ENCODE data around the gene KIF3A.
"Not testable (repeated sequence)": the region's sequence is repeated elsewhere in the genome, so short reads cannot be mapped to it uniquely, and the experiment has no call there.

Gene KIF3A

DNA sequence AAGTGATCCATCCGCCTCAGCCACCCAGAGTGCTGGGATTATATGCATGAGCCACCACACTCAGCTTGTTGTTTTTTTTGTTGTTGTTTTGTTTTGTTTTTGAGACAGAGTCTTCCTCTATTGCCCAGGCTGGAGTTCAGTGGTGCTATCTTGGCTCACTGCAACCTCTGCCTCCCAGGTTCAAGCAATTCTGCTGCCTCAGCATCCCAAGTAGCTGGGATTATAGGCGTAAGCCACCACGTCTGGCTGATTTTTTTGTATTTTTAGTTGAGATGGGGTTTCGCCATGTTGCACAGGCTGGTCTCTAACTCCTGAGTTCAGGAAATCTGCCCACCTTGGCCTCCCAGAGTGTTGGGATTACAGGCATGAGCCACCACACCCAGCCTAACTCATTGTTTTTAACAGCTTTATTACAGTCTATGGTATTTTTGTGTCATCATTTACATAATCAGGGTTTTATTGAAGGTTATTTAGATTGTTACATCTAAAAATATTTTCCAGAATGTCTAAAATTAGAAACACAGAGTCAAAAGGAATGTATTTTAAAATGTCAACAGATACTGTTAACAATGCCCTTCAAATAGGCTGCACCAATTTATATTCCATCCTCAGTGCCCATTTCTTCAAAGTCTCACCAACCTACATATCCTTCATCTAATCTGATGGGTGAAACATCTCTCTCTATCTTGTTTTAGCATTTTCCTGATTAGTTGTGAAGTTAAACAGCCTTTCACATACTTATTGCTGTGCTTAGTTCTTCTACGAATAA, 18.6 kb downstream of the KIF3A start:
- H3K27me3 ChIP-seq (ENCODE audit: control insufficient read depth, insufficient read depth, low read length), result no peaks in the 10 kb centered on the region

DNA sequence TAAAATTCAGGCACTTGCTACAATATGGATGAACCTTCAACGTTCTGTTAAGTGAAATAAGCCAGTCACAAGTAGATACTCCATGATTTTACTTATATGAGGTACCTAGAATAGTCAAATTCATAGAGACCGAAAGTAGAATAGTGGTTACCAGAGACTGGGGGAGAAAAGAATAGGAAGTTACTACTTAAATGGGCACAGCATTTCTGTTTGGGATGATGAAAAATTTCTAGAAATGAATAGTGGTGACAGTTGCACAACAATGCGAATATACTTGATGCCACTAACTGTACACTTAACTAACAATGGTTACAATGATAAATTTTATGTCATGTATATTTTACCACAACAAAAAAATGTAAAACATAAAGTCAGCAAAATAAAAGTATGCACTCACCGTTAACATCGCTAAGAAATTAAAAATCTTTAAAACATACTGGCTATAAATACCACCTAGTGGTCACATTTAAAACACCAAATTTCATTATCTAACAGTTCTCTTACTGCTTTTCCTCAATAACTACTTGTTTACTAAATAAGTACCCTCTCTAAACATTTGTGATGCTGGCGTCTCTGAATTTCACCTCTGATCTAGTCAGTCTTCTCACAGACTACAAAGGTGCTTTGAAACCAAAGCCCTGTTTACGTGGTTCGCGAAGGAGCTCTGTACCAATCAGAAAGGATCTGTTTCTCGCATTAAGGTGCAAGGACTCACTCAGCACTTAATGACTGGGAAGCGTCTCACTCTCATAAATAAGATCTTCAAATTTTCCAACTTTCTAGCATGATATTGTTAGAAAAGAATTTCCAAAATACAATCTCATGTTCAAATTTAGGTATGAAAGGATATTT, 22.7 kb downstream of the KIF3A start:
- no peak overlapping the region for H3K4me3 ChIP-seq (ENCODE audit: low read length)
- H3K27me3 ChIP-seq (ENCODE audit: control insufficient read depth, insufficient read depth, low read length), result no peaks in the 10 kb centered on the region
- H3K27ac ChIP-seq (ENCODE audit: low read depth, low read length), result no peak overlapping the region
- no peak overlapping the region for H3K9ac ChIP-seq (ENCODE audit: low read length)
- no peaks in the 10 kb centered on the region for H3K36me3 ChIP-seq (ENCODE audit: control insufficient read depth, insufficient read depth, low read length)
- no peaks in the 10 kb centered on the region for H3K4me1 ChIP-seq (ENCODE audit: control insufficient read depth, insufficient read depth, low read length)

More for the DNA sequence above, 18.6 kb downstream of the KIF3A start:
- Histone ChIP-seq H3K9ac (ENCODE audit: low read length) (no peak overlapping the region), H3K4me1 (ENCODE audit: control insufficient read depth, insufficient read depth, low read length) (no peaks in the 10 kb centered on the region), H3K27ac (ENCODE audit: low read depth, low read length) (no peak overlapping the region), H3K4me3 (ENCODE audit: low read length) (no peak overlapping the region), H3K36me3 (ENCODE audit: control insufficient read depth, insufficient read depth, low read length) (no peaks in the 10 kb centered on the region)

DNA sequence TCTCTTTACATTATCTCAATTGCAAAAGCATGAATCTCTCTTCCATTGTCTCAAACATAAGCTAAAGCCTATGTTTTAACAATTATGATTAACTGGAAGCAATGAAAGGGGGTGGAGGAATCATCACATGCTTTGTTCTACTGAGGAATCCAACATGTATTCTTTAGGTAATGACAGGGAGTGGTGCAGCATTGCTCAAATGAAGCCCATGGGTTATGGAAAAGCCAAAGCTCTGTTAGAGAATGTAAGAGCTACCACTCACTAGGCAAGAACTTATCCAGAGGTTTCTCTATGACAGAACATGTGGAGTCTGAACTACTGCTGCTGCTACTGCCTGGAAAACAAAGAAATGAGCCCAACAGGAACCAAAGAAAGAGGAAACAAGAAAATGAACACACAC, 28.7 kb downstream of the KIF3A start:
- H3K4me1 ChIP-seq (ENCODE audit: control insufficient read depth, insufficient read depth, low read length), result no peaks in the 10 kb centered on the region
- no peak overlapping the region for H3K9ac ChIP-seq (ENCODE audit: low read length)
- H3K27ac ChIP-seq (ENCODE audit: low read depth, low read length), result no peak overlapping the region

DNA sequence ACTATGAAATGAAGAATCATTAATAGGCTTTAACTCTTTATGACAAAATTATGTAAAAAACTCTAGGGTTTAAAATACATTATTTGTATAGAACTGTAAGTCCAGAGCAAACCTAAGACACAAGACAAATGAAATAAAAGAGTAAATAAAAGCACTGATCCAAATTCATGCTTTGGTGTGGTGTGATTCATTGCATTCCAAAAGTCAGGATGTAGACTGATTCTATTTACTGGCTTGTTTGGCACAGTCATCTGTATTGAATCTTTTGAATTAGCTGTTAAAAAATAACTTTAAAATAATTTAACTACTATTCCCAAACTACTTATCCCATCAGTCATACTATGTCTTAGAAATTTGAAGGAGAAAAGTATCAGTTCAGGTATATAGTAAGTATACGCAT, 32.5 kb downstream of the KIF3A start:
- H3K27me3 ChIP-seq (ENCODE audit: control insufficient read depth, insufficient read depth, low read length), result no peaks in the 10 kb centered on the region
- no peak overlapping the region for H3K27ac ChIP-seq (ENCODE audit: low read depth, low read length)
- H3K4me3 ChIP-seq (ENCODE audit: low read length), result no peak overlapping the region
- no peak overlapping the region for H3K9ac ChIP-seq (ENCODE audit: low read length)
- no peaks in the 10 kb centered on the region for H3K36me3 ChIP-seq (ENCODE audit: control insufficient read depth, insufficient read depth, low read length)
- no peaks in the 10 kb centered on the region for H3K4me1 ChIP-seq (ENCODE audit: control insufficient read depth, insufficient read depth, low read length)

More for the DNA sequence above, 28.7 kb downstream of the KIF3A start:
- Histone ChIP-seq H3K4me3 (ENCODE audit: low read length) (no peak overlapping the region), H3K27me3 (ENCODE audit: control insufficient read depth, insufficient read depth, low read length) (no peaks in the 10 kb centered on the region), H3K36me3 (ENCODE audit: control insufficient read depth, insufficient read depth, low read length) (no peaks in the 10 kb centered on the region)

DNA sequence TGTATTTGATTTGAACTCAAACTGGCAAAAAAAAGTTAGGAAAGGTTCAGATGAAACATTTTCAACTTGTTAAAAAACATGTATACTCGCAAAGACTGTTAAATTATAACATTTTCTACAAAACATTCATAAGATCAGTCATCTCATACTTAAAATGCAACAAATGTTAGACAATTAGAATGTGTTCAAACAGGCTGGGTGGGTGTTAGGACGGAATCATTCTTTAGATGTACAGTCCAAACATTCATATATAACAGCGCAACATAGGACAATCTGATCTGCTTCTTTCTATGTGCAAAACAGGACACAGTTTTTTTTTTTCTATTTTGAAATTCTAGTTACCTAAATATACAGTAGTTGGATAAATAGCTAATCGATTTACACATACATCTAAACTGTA, 41.4 kb downstream of the KIF3A start:
- Histone ChIP-seq H3K4me3 (ENCODE audit: low read length) (no peak overlapping the region), H3K4me1 (ENCODE audit: control insufficient read depth, insufficient read depth, low read length) (no peaks in the 10 kb centered on the region), H3K36me3 (ENCODE audit: control insufficient read depth, insufficient read depth, low read length) (peaks cover 4% of the 10 kb centered on the region), H3K27ac (ENCODE audit: low read depth, low read length) (no peak overlapping the region), H3K9ac (ENCODE audit: low read length) (no peak overlapping the region), H3K27me3 (ENCODE audit: control insufficient read depth, insufficient read depth, low read length) (no peaks in the 10 kb centered on the region)

DNA sequence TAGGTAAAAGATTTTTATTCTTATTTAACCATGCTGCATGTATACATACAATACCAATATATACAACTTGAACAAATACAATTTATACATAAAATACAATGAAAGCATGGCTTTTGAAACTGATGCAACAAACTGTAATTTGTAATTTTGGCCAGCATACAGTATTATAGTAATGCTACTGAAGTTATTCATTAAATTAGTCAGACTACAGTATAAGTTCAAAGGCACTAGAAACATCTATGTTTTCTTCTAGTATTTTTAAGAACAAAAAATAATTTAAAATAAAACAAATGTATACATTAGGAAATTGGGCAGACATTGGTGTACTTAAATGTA, 44.7 kb downstream of the KIF3A start:
- Histone ChIP-seq H3K4me3 (ENCODE audit: low read length) (no peak overlapping the region), H3K27ac (ENCODE audit: low read depth, low read length) (no peak overlapping the region), H3K36me3 (ENCODE audit: control insufficient read depth, insufficient read depth, low read length) (no peaks in the 10 kb centered on the region)

DNA sequence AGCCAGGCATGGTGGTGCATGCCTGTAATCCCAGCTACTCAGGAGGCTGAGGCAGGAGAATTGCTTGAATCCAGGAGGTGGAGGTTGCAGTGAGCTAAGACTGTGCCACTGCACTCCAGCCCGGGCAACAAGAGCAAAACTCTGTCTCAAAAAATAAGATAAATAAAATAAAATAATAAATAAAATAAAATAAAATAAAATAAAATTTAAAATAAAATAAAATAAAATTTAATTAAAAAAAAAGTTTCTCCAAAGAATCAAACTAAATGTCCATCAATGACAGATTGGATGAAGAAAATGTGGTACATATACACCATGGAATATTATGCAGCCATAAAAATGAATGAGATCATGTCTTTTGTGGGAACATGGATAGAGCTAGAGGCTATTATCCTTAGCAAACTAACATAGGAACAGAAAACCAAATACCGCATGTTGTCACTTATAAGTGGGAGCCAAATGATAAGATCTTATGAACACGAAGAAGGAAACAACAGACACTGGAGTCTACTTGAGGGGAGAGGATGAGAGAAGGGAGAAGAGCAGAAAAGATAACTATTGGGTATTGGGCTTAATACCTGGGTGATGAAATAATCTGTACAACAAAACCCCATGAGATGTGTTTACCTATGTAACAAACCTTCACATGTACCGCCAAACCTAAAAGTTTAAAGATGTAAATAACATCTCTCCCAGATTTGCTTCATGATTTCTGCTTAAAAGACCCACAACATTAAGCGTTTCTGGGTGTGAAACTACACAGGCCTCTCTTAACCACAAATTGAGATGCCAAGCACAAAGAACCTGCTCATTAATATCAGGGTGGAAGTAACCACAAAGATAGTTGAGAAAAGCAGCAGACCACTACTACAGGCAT, 45.4 kb downstream of the KIF3A start:
- not testable (repeated sequence) for H3K27me3 ChIP-seq (ENCODE audit: control insufficient read depth, insufficient read depth, low read length); H3K36me3 ChIP-seq (ENCODE audit: control insufficient read depth, insufficient read depth, low read length); H3K4me3 ChIP-seq (ENCODE audit: low read length); H3K4me1 ChIP-seq (ENCODE audit: control insufficient read depth, insufficient read depth, low read length); H3K27ac ChIP-seq (ENCODE audit: low read depth, low read length); H3K9ac ChIP-seq (ENCODE audit: low read length)

More for the DNA sequence above, 44.7 kb downstream of the KIF3A start:
- H3K27me3 ChIP-seq (ENCODE audit: control insufficient read depth, insufficient read depth, low read length), result no peaks in the 10 kb centered on the region
- H3K4me1 ChIP-seq (ENCODE audit: control insufficient read depth, insufficient read depth, low read length), result no peaks in the 10 kb centered on the region
- no peak overlapping the region for H3K9ac ChIP-seq (ENCODE audit: low read length)

DNA sequence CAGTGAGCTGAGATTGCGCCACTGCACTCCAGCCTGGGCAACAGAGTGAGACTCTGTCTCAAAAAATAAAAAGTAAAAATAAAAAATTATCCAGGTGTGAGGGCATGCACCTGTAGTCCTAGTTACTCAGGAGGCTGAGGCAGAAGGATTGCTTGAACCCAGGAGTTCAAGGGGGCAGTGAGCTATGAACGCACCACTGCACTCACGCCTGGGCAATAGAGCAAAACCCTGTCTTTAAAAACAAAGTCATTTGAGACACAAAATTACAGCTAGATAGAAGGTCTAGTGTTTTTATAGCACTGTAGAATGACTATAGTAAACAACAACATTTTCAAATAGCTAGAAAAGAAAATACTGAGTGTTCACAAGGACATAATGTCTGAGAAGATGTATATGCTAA, 47.2 kb downstream of the KIF3A start:
- Histone ChIP-seq H3K27ac (ENCODE audit: low read depth, low read length) (no peak overlapping the region), H3K4me3 (ENCODE audit: low read length) (no peak overlapping the region), H3K9ac (ENCODE audit: low read length) (no peak overlapping the region), H3K27me3 (ENCODE audit: control insufficient read depth, insufficient read depth, low read length) (no peaks in the 10 kb centered on the region), H3K4me1 (ENCODE audit: control insufficient read depth, insufficient read depth, low read length) (no peaks in the 10 kb centered on the region), H3K36me3 (ENCODE audit: control insufficient read depth, insufficient read depth, low read length) (no peaks in the 10 kb centered on the region)

DNA sequence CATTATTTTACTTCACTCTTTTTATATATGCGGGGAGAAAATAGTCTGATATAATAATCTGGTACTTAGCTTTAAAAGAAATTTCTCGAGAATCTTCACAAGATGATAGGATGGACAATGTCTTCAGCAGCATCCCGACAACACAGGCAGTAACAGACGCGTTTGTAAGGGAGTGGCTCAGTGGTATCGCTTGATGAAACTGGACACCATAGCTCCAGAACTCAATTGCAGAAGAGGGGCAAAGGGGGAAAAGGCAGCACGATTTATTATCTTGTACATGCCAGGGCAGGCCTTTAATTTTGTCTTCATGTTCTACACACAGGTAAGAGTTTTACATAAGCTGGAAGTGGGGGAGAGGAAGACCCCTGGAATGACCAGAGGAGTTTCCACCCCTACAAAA, 47.8 kb downstream of the KIF3A start:
- Histone ChIP-seq H3K27me3 (ENCODE audit: control insufficient read depth, insufficient read depth, low read length) (no peaks in the 10 kb centered on the region), H3K36me3 (ENCODE audit: control insufficient read depth, insufficient read depth, low read length) (no peaks in the 10 kb centered on the region), H3K9ac (ENCODE audit: low read length) (no peak overlapping the region), H3K4me3 (ENCODE audit: low read length) (no peak overlapping the region), H3K4me1 (ENCODE audit: control insufficient read depth, insufficient read depth, low read length) (no peaks in the 10 kb centered on the region), H3K27ac (ENCODE audit: low read depth, low read length) (no peak overlapping the region)

DNA sequence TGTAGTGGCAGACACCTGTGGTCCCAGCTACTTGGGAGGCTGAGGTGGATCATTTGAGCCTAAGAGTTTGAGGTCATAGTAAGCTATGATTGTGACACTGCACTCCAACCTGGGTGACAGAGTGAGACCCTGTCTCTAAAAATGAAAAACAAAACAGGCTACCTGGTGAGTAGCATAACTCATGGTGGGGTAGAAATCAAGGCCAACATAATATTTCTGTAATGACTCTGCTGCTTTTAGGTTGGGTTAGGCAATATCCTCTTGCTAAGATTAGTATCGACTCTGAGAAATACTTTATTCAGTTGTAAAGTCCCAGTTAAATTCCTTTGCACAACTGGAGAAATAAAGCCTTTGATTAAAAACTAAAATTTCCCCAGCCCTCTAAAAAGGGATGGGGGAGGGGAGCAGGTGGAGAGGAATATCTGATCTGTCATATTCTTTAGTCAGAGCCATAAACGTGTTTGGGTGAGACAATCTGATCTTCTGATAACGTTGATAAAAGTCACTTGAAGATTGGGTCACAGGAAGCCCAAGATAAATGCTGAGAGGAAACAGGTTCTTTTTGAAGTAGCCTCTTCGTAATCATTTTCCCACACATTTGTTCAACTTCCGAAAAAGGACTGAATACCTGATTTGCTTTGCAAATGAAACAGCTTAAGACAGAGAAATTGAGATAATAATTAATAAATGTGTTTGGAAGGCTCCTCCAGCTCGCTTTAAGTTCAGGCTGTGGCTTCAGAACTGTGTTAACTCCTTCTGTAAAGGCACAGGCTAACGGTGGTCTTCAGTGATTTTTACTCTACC, 48.6 kb downstream of the KIF3A start:
- Histone ChIP-seq H3K4me3 (ENCODE audit: low read length) (no peak overlapping the region), H3K9ac (ENCODE audit: low read length) (no peak overlapping the region), H3K27ac (ENCODE audit: low read depth, low read length) (no peak overlapping the region), H3K36me3 (ENCODE audit: control insufficient read depth, insufficient read depth, low read length) (no peaks in the 10 kb centered on the region), H3K27me3 (ENCODE audit: control insufficient read depth, insufficient read depth, low read length) (no peaks in the 10 kb centered on the region), H3K4me1 (ENCODE audit: control insufficient read depth, insufficient read depth, low read length) (no peaks in the 10 kb centered on the region)

DNA sequence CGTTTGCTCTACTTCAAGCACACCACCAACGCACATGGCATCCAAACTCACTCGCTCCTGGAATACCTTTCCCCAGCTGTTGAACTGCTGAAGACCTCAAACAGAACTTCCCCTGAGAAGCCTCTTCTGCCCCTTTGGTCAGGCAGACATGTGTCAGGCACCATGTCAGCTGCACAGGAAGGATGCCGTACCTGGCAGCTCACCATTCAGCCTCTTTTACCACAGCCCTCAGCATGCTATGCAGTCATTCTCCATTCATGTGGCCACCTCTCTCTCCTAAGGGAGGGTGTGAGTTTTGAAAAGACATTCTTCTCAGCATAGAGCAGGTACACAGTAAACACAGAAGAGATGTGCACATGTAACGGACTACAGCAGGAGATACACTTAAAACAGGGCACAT, 49.4 kb downstream of the KIF3A start:
- no peak overlapping the region for H3K9ac ChIP-seq (ENCODE audit: low read length)
- no peak overlapping the region for H3K27ac ChIP-seq (ENCODE audit: low read depth, low read length)
- H3K4me1 ChIP-seq (ENCODE audit: control insufficient read depth, insufficient read depth, low read length), result no peaks in the 10 kb centered on the region
- no peaks in the 10 kb centered on the region for H3K27me3 ChIP-seq (ENCODE audit: control insufficient read depth, insufficient read depth, low read length)
- H3K4me3 ChIP-seq (ENCODE audit: low read length), result no peak overlapping the region
- H3K36me3 ChIP-seq (ENCODE audit: control insufficient read depth, insufficient read depth, low read length), result no peaks in the 10 kb centered on the region

DNA sequence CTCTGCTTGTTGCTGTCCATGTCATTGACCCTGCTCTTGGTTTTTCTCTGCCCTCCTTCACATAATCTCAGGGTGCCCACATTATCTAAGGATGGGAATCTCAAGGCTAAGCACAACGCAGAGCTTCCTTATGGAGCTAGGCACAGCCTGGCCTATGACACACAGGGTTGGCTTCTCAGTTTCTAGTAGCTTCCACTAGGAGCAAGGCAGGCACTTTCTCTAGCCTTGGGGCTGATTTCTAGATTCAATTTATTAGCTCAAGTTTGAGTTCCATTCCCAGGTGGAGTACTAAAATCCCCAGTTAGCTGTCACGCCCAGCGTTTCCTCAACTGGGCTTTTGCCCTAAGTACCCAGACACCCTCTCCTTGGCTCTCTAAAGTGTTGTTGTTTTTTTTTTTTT, 51.2 kb downstream of the KIF3A start:
- H3K4me3 ChIP-seq (ENCODE audit: low read length), result no peak overlapping the region
- H3K36me3 ChIP-seq (ENCODE audit: control insufficient read depth, insufficient read depth, low read length), result no peaks in the 10 kb centered on the region
- H3K9ac ChIP-seq (ENCODE audit: low read length), result no peak overlapping the region
- no peaks in the 10 kb centered on the region for H3K27me3 ChIP-seq (ENCODE audit: control insufficient read depth, insufficient read depth, low read length)
- no peaks in the 10 kb centered on the region for H3K4me1 ChIP-seq (ENCODE audit: control insufficient read depth, insufficient read depth, low read length)
- H3K27ac ChIP-seq (ENCODE audit: low read depth, low read length), result no peak overlapping the region

Data from rectal smooth muscle tissue (tissue), 1 donor.